Measurements from ENCODE around the gene CDCP2.

CDCP2 gene

DNA sequence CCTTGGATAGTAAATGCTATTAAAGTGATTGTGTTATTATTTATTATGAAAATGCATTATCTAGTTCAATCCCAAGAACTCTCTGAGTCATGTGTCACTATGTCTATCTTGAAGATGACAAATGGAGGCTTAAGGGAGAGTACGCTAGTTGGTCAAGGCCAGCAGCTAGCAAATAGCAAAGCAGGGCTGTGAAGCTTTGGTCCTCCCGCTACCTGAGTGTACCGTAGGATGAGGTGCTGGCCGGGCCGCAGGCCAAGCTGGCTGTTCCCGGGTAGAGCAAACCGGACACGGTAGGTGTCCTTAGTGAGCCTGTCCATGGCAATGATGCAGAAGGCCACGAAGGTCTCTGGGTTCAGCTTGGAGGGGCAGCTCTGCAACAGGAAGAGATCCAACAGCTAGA lies 37.7 kb upstream of the CDCP2 start:
- in situ Hi-C loops (cut with HindIII; ENCODE audit: low sequenced_read_pairs) = no loop called here
- TF ChIP-seq, protein P1, sequence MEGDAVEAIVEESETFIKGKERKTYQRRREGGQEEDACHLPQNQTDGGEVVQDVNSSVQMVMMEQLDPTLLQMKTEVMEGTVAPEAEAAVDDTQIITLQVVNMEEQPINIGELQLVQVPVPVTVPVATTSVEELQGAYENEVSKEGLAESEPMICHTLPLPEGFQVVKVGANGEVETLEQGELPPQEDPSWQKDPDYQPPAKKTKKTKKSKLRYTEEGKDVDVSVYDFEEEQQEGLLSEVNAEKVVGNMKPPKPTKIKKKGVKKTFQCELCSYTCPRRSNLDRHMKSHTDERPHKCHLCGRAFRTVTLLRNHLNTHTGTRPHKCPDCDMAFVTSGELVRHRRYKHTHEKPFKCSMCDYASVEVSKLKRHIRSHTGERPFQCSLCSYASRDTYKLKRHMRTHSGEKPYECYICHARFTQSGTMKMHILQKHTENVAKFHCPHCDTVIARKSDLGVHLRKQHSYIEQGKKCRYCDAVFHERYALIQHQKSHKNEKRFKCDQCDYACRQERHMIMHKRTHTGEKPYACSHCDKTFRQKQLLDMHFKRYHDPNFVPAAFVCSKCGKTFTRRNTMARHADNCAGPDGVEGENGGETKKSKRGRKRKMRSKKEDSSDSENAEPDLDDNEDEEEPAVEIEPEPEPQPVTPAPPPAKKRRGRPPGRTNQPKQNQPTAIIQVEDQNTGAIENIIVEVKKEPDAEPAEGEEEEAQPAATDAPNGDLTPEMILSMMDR (IDR thresholded peaks at IDR 0.05; ENCODE audit: low read depth, low read length, missing control alignments) = no peak
- no peak for DNase-seq (ENCODE audit: low read depth)
- no peak overlapping the region for H3K4me3 ChIP-seq (ENCODE audit: low read depth, low read length)

DNA sequence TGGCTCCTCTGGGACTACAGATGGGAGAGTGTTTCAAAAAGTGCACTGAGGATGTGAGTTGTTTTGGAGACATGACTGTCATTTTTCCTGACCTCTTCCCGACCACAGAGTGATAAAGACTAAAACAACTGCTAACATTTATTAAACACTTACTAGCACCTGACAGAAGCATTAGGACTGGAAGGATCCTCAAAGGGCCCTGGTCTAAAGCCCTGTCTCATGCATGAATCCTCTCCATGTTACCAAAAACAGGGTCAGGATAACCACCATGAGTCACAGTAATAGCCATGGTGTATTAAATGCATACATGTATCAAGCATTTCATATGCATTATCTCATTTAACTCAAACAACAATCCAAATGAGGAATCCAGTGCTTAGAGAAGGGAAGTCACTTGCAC lies 35.5 kb upstream of the CDCP2 start:
- TF ChIP-seq, protein P1 (IDR thresholded peaks at IDR 0.05; ENCODE audit: low read depth, low read length, missing control alignments) = no peak
- no peak for DNase-seq (ENCODE audit: low read depth)
- H3K4me3 ChIP-seq (ENCODE audit: low read depth, low read length) = no peak overlapping the region
- in situ Hi-C loops (cut with HindIII; ENCODE audit: low sequenced_read_pairs) = no loop called here

DNA sequence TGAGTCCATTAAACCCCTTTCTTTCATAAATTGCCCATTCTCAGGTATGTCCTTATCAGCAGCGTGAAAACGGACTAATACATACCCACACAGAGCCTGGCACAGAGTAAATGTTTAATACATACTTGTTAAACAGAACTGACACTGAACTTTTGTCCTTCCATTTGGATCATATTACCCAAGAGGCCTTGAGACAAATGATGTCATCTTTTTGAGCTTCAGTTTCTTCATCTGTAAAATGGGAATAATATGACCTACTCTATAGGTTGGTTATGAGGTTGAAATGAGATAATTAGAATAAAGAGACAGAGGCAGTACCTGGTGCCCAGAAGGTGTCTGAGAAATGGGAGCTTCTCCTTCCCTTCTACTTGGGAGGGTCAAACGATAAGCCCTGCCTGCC lies 33.3 kb upstream of the CDCP2 start:
- in situ Hi-C loops (cut with HindIII; ENCODE audit: low sequenced_read_pairs) = no loop called here
- no peak overlapping the region for H3K4me3 ChIP-seq (ENCODE audit: low read depth, low read length)
- TF ChIP-seq, protein P1 (IDR thresholded peaks at IDR 0.05; ENCODE audit: low read depth, low read length, missing control alignments) = no peak
- DNase-seq (ENCODE audit: low read depth) = no peak

DNA sequence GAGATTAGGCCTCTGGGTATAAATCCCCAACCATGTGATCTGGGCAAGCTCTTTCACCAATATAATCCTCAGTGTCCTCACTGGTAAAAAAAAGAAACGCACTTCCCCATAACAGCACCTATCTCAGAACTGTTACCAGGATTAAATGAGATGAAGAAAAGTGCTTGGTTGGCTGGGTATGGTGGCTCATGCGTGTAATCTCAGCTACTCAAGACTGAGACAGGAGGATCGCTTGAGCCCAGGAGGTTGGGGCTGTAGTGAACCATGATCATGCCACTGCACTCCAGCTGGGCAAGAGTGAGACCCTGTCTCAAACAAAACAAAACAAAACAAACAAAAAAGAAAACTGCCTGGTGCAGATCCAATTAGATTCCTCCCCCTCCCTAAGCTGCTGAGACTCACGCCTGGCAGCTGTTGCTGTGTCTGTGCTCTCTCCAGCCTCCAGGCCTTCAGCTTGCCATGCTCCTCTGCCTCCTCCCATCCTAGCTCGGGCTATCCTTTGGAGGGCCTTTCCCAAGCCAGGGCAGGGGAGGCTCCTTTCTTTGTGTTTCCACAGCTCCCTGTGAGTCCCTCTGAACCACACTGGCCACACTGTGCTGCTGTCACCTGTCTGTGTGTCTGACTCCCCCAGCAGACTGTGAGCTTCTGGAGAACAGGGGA lies 28.0 kb upstream of the CDCP2 start:
- H3K4me3 ChIP-seq (ENCODE audit: low read depth, low read length) = no peak overlapping the region
- no peak for DNase-seq (ENCODE audit: low read depth)
- TF ChIP-seq, protein P1 (IDR thresholded peaks at IDR 0.05; ENCODE audit: low read depth, low read length, missing control alignments) = no peak
- in situ Hi-C loops (cut with HindIII; ENCODE audit: low sequenced_read_pairs) = no loop called here

DNA sequence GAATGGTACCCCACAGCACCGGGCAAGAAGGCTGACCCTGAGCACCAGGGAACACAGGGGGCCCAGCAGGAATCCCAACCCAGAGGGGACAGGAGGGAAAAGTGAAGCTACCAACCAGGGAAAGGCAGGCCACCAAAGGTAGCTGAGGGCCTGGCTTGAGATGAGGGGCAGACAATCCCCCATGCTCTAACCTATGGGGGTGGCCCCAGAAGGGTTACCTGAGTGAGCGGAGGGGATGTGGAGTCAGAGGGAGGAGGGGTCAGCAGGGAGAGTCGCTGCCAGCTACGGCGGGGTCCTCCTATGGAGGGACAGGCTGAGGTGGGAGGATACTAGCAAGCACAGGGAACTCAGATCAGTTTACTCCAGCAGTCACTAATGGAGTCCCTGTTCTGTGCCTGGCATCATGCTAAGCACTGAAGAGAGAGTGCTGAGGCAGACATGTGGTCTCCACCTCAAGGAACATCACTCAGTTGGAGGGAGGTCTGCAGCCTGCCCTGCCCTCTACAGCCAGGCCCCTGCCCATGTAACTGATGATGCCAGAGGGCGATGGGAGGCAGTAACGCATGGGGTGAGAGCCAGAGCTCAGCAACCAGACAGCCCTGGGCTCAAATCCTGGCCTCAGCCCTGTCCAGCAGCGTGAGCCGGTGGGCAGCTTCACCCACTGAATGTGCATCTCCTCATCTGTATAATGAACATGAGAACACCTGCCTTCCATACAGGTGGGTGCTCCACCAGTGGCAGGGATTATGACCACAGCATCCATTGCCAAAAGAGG lies 25.7 kb upstream of the CDCP2 start:
- in situ Hi-C loops (cut with HindIII; ENCODE audit: low sequenced_read_pairs) = no loop called here
- DNase-seq (ENCODE audit: low read depth) = no peak
- no peak overlapping the region for H3K4me3 ChIP-seq (ENCODE audit: low read depth, low read length)
- TF ChIP-seq, protein P1 (IDR thresholded peaks at IDR 0.05; ENCODE audit: low read depth, low read length, missing control alignments) = no peak

DNA sequence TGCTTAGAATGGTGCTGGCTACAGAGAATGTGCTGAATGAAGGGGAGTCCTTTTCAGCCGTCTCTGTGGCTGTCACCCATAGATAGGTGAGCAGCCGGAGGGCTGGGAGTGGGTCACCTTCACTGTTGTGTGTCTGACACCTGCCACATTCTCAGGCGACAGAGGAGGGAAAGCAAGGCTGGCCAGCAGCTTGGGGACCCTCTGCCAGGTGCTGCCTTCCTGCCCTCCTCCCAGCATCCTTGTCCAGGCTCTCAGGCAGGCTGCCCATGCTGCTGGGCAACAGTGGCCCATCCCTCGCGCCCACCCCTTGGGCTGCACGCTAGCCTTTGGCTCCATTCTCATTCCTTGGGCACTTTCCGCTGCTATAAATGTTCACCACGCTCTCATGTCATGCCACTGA lies 24.9 kb upstream of the CDCP2 start:
- in situ Hi-C loops (cut with HindIII; ENCODE audit: low sequenced_read_pairs) = no loop called here
- TF ChIP-seq, protein P1 (IDR thresholded peaks at IDR 0.05; ENCODE audit: low read depth, low read length, missing control alignments) = no peak
- no peak for DNase-seq (ENCODE audit: low read depth)
- H3K4me3 ChIP-seq (ENCODE audit: low read depth, low read length) = no peak overlapping the region

Measured in astrocyte of the cerebellum (primary cell).